G401.6 (cell line): ENCODE data around the gene MBNL2.

Experiments
- FAIRE-seq: peaks from 2 replicates; lab custom pipeline; 2012; peaks lifted over from hg19 to GRCh38; lab: Jason Lieb, UNC

MBNL2 gene

GRCh38 chr13:97275776-97276501, 53.8 kb downstream of the MBNL2 start:
- FAIRE-seq, result no peak

- no peak for FAIRE-seq
Observed at GRCh38 chr13:97276862-97277269, 54.7 kb downstream of the MBNL2 start.

GRCh38 chr13:97278435-97279411, 56.6 kb downstream of the MBNL2 start:
- no peak for FAIRE-seq

- FAIRE-seq, result no peak
Observed at GRCh38 chr13:97279913-97280312, 57.8 kb downstream of the MBNL2 start.

GRCh38 chr13:97280478-97280877, 58.3 kb downstream of the MBNL2 start:
- no peak for FAIRE-seq

GRCh38 chr13:97281028-97281427, 58.9 kb downstream of the MBNL2 start:
- FAIRE-seq, result no peak

- FAIRE-seq, result no peak
Observed at GRCh38 chr13:97282705-97283104, 60.6 kb downstream of the MBNL2 start.

GRCh38 chr13:97283888-97284287, 61.8 kb downstream of the MBNL2 start:
- no peak for FAIRE-seq

- no peak for FAIRE-seq
Observed at GRCh38 chr13:97284558-97284957, 62.4 kb downstream of the MBNL2 start.

GRCh38 chr13:97285221-97285955, 63.3 kb downstream of the MBNL2 start:
- FAIRE-seq, result no peak

GRCh38 chr13:97286317-97287046, 64.3 kb downstream of the MBNL2 start:
- no peak for FAIRE-seq

- no peak for FAIRE-seq
Observed at GRCh38 chr13:97287047-97287383, 64.9 kb downstream of the MBNL2 start.

- no peak for FAIRE-seq
Observed at GRCh38 chr13:97288486-97288900, 66.4 kb downstream of the MBNL2 start.

GRCh38 chr13:97289514-97290298, 67.6 kb downstream of the MBNL2 start:
- FAIRE-seq, result no peak

GRCh38 chr13:97295283-97296182, 73.4 kb downstream of the MBNL2 start:
- FAIRE-seq, result no peak

- no peak for FAIRE-seq
Observed at GRCh38 chr13:97296740-97297139, 74.6 kb downstream of the MBNL2 start.

- no peak for FAIRE-seq
Observed at GRCh38 chr13:97298816-97299215, 76.7 kb downstream of the MBNL2 start.

GRCh38 chr13:97300871-97301270, 78.7 kb downstream of the MBNL2 start:
- FAIRE-seq, result no peak

GRCh38 chr13:97301382-97302095, 79.4 kb downstream of the MBNL2 start:
- FAIRE-seq, result no peak
